ENCODE measurements around the gene FRG1. TPM values are rescaled to one million over a fixed set of nuclear protein-coding genes. Genes with fewer than 3 reads are reported as not detected.
"Not testable (repeated sequence)": the region's sequence is repeated elsewhere in the genome, so short reads cannot be mapped to it uniquely, and the experiment has no call there.

The FRG1 gene
- total RNA-seq, 2 donors from 2014 or later, result 33.4 to 37.3 TPM

DNA sequence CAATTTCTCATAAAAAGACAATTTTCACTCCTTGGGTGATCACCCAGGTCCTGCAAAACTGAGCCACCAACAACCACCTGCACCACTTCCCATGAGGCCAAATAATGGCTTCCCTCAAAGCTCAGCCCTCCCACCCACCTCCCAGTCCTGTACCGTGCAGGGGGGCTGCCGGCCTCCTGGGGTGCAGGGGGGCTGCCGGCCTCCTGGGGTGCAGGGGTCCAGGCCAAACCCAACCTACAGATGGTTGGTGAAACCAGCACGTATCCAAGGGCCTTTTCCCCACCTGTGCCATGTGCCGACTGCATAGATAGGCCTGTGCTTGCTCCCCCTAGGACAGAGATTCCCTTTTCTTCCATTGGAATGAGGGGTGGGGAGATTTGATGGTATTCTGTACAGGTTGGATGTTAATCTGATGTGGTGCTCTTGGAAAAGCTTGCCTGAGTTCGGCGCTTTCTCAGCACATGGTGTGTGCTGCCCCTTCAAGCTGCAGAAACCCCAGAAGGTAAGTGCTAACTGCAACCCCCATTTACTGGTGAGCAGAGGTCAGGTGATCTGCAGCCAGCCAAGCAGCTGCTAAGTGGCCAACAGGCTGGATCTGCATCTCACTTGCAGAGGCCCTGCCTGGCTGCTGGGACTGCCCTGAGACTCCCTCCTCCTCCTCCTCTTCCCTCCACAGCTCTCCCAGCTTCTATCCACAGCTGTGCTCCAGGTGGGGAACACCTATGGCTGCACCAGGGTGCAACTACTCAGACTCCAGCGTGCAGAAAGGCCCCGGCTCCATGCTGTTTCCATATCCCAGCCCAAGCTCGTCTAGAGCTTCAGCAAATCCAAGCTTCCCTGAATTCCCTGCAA, 38.8 kb downstream of the FRG1 start:
- Histone ChIP-seq H3K36me3 (ENCODE audit: control insufficient read depth, insufficient read depth, low read length) (no peaks in the 10 kb centered on the region), H3K4me1 (ENCODE audit: control insufficient read depth, insufficient read depth, low read length) (no peaks in the 10 kb centered on the region), H3K27me3 (ENCODE audit: control insufficient read depth, insufficient read depth, low read length, poor library complexity, severe bottlenecking) (no peaks in the 10 kb centered on the region), H3K9ac (ENCODE audit: extremely low read depth, low read length, poor library complexity, severe bottlenecking) (no peak overlapping the region), H3K4me3 (ENCODE audit: low read length) (no peak overlapping the region), H3K27ac (ENCODE audit: low read depth, low read length) (no peak overlapping the region), H3K9me3 (ENCODE audit: control insufficient read depth, low read length) (no peaks in the 10 kb centered on the region)
- peak; percentile 63 for DNase-seq
- Mint-ChIP-seq H3K27ac (no peak overlapping the region), H3K27me3 (ENCODE audit: insufficient read depth) (no peaks in the 10 kb centered on the region), H3K4me1 (no peaks in the 10 kb centered on the region), H3K4me3 (no peak overlapping the region), H3K9me3 (peaks cover 65% of the 10 kb centered on the region), H3K36me3 (ENCODE audit: low read depth) (no peaks in the 10 kb centered on the region)
- 49 to 67% methylated on average over 7 to 10 of the region's 10 CpGs for WGBS, 2 experiments (ENCODE audit: insufficient coverage in 1 of 2, insufficient read length in 1 of 2)
- TF ChIP-seq, protein P1, sequence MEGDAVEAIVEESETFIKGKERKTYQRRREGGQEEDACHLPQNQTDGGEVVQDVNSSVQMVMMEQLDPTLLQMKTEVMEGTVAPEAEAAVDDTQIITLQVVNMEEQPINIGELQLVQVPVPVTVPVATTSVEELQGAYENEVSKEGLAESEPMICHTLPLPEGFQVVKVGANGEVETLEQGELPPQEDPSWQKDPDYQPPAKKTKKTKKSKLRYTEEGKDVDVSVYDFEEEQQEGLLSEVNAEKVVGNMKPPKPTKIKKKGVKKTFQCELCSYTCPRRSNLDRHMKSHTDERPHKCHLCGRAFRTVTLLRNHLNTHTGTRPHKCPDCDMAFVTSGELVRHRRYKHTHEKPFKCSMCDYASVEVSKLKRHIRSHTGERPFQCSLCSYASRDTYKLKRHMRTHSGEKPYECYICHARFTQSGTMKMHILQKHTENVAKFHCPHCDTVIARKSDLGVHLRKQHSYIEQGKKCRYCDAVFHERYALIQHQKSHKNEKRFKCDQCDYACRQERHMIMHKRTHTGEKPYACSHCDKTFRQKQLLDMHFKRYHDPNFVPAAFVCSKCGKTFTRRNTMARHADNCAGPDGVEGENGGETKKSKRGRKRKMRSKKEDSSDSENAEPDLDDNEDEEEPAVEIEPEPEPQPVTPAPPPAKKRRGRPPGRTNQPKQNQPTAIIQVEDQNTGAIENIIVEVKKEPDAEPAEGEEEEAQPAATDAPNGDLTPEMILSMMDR (conservative IDR thresholded peaks at IDR 0.05), result no peak

DNA sequence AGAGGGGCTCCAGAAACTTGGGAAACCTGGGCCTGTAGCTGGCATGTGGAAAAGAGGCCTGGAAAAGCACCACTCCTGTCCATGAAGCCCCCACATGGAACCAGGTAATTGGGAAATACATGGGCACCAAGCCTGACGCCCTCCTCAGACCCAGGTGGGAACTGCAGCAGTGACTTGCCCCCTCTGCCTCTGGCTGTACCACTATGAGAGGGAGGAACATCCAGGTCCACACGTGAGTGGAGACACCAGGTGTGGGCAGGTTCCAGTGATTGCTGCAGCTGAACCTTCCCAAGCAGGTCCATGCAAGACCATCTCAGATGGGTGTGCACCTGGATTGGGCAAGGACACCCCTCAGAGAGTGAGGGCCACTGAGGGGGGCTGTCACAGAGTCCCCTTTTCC, 39.6 kb downstream of the FRG1 start:
- DNase-seq, result peak; percentile 74
- WGBS, 2 experiments (ENCODE audit: insufficient coverage in 1 of 2, insufficient read length in 1 of 2), result 42% methylated on average over 2 of the region's 2 CpGs; no CpG with 5 or more reads in 1 of the 2 experiments

DNA sequence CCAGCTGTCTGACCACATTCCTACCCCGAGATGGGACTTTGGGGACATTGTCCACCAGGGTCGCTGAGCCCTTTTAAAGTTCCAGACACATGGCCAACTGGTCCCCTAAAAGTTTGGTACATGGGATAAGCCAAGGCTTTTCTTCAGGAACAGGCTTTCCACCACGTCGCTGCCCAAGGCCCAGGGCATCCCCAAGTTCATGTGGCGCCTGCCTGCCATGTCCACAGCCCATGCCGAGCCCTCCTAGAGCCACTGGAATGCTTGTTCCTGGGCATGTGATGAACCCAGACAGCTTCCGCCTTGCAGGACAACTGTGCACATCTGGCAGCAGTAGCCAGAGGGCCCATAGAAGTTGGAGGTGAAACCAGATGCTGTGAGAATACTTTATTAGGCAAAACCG, 41.3 kb downstream of the FRG1 start:
- H3K9me3 ChIP-seq (ENCODE audit: control insufficient read depth, low read length), result no peaks in the 10 kb centered on the region
- H3K4me3 ChIP-seq (ENCODE audit: low read length), result no peak overlapping the region
- no peaks in the 10 kb centered on the region for H3K36me3 Mint-ChIP-seq (ENCODE audit: low read depth)
- no peak overlapping the region for H3K4me3 Mint-ChIP-seq
- no peaks in the 10 kb centered on the region for H3K27me3 ChIP-seq (ENCODE audit: control insufficient read depth, insufficient read depth, low read length, poor library complexity, severe bottlenecking)
- H3K27ac ChIP-seq (ENCODE audit: low read depth, low read length), result no peak overlapping the region
- WGBS, 2 experiments (ENCODE audit: insufficient coverage in 1 of 2, insufficient read length in 1 of 2), result 76 to 77% methylated on average over 5 to 8 of the region's 8 CpGs
- no peak overlapping the region for H3K9ac ChIP-seq (ENCODE audit: extremely low read depth, low read length, poor library complexity, severe bottlenecking)
- no peaks in the 10 kb centered on the region for H3K36me3 ChIP-seq (ENCODE audit: control insufficient read depth, insufficient read depth, low read length)
- no peaks in the 10 kb centered on the region for H3K4me1 ChIP-seq (ENCODE audit: control insufficient read depth, insufficient read depth, low read length)
- peaks cover 74% of the 10 kb centered on the region for H3K9me3 Mint-ChIP-seq
- TF ChIP-seq, protein P1 (conservative IDR thresholded peaks at IDR 0.05), result no peak
- DNase-seq, result no peak
- no peaks in the 10 kb centered on the region for H3K27me3 Mint-ChIP-seq (ENCODE audit: insufficient read depth)
- no peaks in the 10 kb centered on the region for H3K4me1 Mint-ChIP-seq
- H3K27ac Mint-ChIP-seq, result no peak overlapping the region

More for the DNA sequence above, 39.6 kb downstream of the FRG1 start:
- H3K9me3 ChIP-seq (ENCODE audit: control insufficient read depth, low read length); H3K4me3 ChIP-seq (ENCODE audit: low read length); H3K27me3 Mint-ChIP-seq (ENCODE audit: insufficient read depth); H3K36me3 Mint-ChIP-seq (ENCODE audit: low read depth); H3K4me1 Mint-ChIP-seq; H3K4me1 ChIP-seq (ENCODE audit: control insufficient read depth, insufficient read depth, low read length); H3K27me3 ChIP-seq (ENCODE audit: control insufficient read depth, insufficient read depth, low read length, poor library complexity, severe bottlenecking); H3K36me3 ChIP-seq (ENCODE audit: control insufficient read depth, insufficient read depth, low read length); H3K27ac ChIP-seq (ENCODE audit: low read depth, low read length); H3K9ac ChIP-seq (ENCODE audit: extremely low read depth, low read length, poor library complexity, severe bottlenecking); H3K27ac Mint-ChIP-seq; H3K4me3 Mint-ChIP-seq: not testable (repeated sequence)
- H3K9me3 Mint-ChIP-seq, result peaks cover 70% of the 10 kb centered on the region
- TF ChIP-seq, protein P1 (conservative IDR thresholded peaks at IDR 0.05), result peak; percentile 29

DNA sequence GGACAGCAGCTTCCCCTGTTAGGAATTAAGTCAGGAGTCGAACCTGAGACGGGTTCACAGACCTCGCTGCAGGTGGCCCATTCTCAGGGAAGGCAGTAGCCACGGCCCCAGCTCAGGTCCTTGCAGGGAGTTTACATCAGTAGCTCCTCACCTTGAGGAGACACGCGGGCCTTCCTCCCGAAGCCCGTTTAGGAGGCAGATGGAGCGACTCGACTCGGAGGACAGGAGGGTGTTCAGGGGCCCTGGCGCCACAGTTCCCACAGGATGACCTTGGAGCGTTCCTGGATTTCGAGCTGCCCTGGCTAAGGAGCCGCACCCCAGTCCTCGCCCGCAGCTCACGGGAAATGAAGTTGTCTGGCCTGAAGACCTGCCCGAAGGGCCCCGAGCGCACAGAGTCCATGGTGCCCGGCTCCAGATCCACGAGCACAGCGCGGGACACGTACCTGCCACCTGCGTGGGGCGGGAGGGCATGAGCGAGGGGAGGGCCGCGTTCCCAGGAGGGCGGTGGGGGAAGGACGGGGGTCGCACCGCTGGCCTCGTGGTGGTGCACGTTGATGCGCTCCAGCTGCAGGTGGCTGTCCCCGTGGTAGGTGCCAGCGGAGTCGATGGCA, 43.3 kb downstream of the FRG1 start:
- not testable (repeated sequence) for H3K9ac ChIP-seq (ENCODE audit: extremely low read depth, low read length, poor library complexity, severe bottlenecking); H3K27me3 ChIP-seq (ENCODE audit: control insufficient read depth, insufficient read depth, low read length, poor library complexity, severe bottlenecking); H3K4me3 ChIP-seq (ENCODE audit: low read length); H3K27me3 Mint-ChIP-seq (ENCODE audit: insufficient read depth); H3K27ac ChIP-seq (ENCODE audit: low read depth, low read length); DNase-seq; H3K36me3 Mint-ChIP-seq (ENCODE audit: low read depth); H3K36me3 ChIP-seq (ENCODE audit: control insufficient read depth, insufficient read depth, low read length); H3K9me3 ChIP-seq (ENCODE audit: control insufficient read depth, low read length); H3K4me1 ChIP-seq (ENCODE audit: control insufficient read depth, insufficient read depth, low read length); H3K27ac Mint-ChIP-seq; H3K4me3 Mint-ChIP-seq; H3K4me1 Mint-ChIP-seq
- WGBS, 2 experiments (ENCODE audit: insufficient coverage in 1 of 2, insufficient read length in 1 of 2), result 90 to 92% methylated on average over 11 to 21 of the region's 41 CpGs
- H3K9me3 Mint-ChIP-seq, result peaks cover 84% of the 10 kb centered on the region

DNA sequence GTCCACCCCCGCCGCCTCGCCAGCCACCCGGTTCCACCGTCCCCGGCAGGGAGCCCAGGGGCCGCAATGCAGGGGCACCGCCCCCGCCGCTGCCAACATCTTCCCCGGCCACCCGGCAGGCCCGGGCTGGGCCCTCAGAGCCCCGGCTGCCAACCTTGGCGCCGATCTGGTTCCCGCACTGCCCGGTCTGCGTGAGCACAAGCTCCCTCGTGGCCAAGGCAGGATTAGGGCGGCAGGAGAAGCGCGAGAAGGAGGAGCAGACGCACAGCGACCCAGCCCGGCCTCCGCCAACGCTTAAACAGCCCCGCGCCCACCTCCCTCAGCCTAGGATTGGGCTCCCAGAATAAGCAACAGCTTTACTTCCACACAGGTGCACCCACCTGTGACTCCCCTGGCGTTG, 44.0 kb downstream of the FRG1 start:
- peaks cover 84% of the 10 kb centered on the region for H3K9me3 Mint-ChIP-seq
- not testable (repeated sequence) for H3K27ac ChIP-seq (ENCODE audit: low read depth, low read length); H3K4me1 Mint-ChIP-seq; H3K4me1 ChIP-seq (ENCODE audit: control insufficient read depth, insufficient read depth, low read length); H3K9ac ChIP-seq (ENCODE audit: extremely low read depth, low read length, poor library complexity, severe bottlenecking); DNase-seq; H3K9me3 ChIP-seq (ENCODE audit: control insufficient read depth, low read length); H3K27me3 Mint-ChIP-seq (ENCODE audit: insufficient read depth); H3K36me3 Mint-ChIP-seq (ENCODE audit: low read depth); H3K4me3 Mint-ChIP-seq; H3K27ac Mint-ChIP-seq; H3K4me3 ChIP-seq (ENCODE audit: low read length); H3K36me3 ChIP-seq (ENCODE audit: control insufficient read depth, insufficient read depth, low read length); H3K27me3 ChIP-seq (ENCODE audit: control insufficient read depth, insufficient read depth, low read length, poor library complexity, severe bottlenecking)
- WGBS, 2 experiments (ENCODE audit: insufficient coverage in 1 of 2, insufficient read length in 1 of 2), result 91 to 96% methylated on average over 11 to 31 of the region's 31 CpGs
